K562 (cell line): ENCODE data around the gene KRT81. TPM values are rescaled to one million over a fixed set of nuclear protein-coding genes. Genes with fewer than 3 reads are reported as not detected.

Source experiments
- ATAC-seq: fragments of 200-7000 bp; cut with Tn5 transposase; 3 replicates; pipeline ENCODE4 v1.9.1; 2020; ENCODE audit warnings: moderate library complexity
- BruUV-seq: library from RNA; stranded (reverse); fragments of 400-500 nt; replicated peaks from 2 replicates; lab custom pipeline; 2021; lab: Mats Ljungman, UMichigan
- CTCF ChIA-PET: fragments of 300-600 bp; formaldehyde crosslinking; extraction: SDS; loops from one replicate; lab custom pipeline; 2021; ENCODE audit warnings: low intra/inter-chr PET ratio; lab: Yijun Ruan, JAX
- POLR2A ChIA-PET: fragments of 300-600, 350-650 bp; sonication (Branson Sonifier 250); formaldehyde crosslinking; extraction: SDS; loops from one replicate; lab custom pipeline; 2021; ENCODE audit warnings: antibody characterized with exemption, inconsistent platforms; lab: Yijun Ruan, JAX
- DNase-seq, 4 experiments: peaks; one replicate each; pipeline versions ENCODE4 v3.0.0 to v3.0.0-alpha.2; 2011 to 2018; ENCODE audit warnings: low spot score in 3 of 4, mixed read lengths in 3 of 4; ENCODE audit errors: extremely low read depth in 1 of 4
- FAIRE-seq: peaks from 2 replicates; lab custom pipeline; 2011; peaks lifted over from hg19 to GRCh38; lab: Jason Lieb, UNC
- H2AFZ ChIP-seq: 2 replicates; pipeline ENCODE4 v1.6.0; 2011; ENCODE audit warnings: low read depth, low read length, control low read depth, inconsistent platforms
- H3K27ac ChIP-seq: fragments of 200-600 bp; 3 replicates; pipeline ENCODE4 v1.8.0; 2011; ENCODE audit warnings: low read depth, mild to moderate bottlenecking, control low read depth, inconsistent platforms, low read length, moderate library complexity, mixed read lengths; ENCODE audit errors: extremely low read depth
- H3K27me3 ChIP-seq, 2 experiments: fragments of 300-600 bp in 1 of 2; 2 replicates in 1 of 2; 3 replicates in 1 of 2; pipeline versions ENCODE4 v1.6.0 to v1.8.0; 2011; ENCODE audit warnings: inconsistent platforms in 2 of 2, low read length in 2 of 2, mild to moderate bottlenecking in 1 of 2, mixed read lengths in 1 of 2, moderate library complexity in 1 of 2; ENCODE audit not compliant: control insufficient read depth in 2 of 2, insufficient read depth in 2 of 2
- H3K36me3 ChIP-seq: fragments of 300-600 bp; 3 replicates; pipeline ENCODE4 v1.8.0; 2011; ENCODE audit warnings: mild to moderate bottlenecking, low read length, inconsistent platforms; ENCODE audit not compliant: control insufficient read depth, insufficient read depth
- H3K4me1 ChIP-seq, 2 experiments: fragments of 200-600 bp in 1 of 2; replicated peaks in 1 of 2; 2 replicates in 1 of 2; 3 replicates in 1 of 2; pipeline versions ENCODE4 v1.5.1 to v1.8.0; 2011; ENCODE audit warnings: inconsistent platforms in 2 of 2, low read length in 2 of 2, mild to moderate bottlenecking in 1 of 2, mixed read lengths in 1 of 2, moderate library complexity in 1 of 2; ENCODE audit not compliant: control insufficient read depth in 2 of 2, insufficient read depth in 2 of 2
- H3K4me2 ChIP-seq: 2 replicates; pipeline ENCODE4 v1.6.1; 2011; ENCODE audit warnings: low read length, control low read depth, inconsistent platforms, mixed read lengths; ENCODE audit not compliant: insufficient read depth
- H3K4me3 ChIP-seq: fragments of 200-600 bp; sonication (generic), shearing (Covaris generic); 2 replicates; pipeline ENCODE4 v1.5.1; 2016; ENCODE audit warnings: control low read depth, inconsistent platforms
- H3K79me2 ChIP-seq: fragments of 200-600 bp; 3 replicates; pipeline ENCODE4 v1.8.0; 2011; ENCODE audit warnings: low read length, inconsistent platforms; ENCODE audit not compliant: control insufficient read depth, insufficient read depth
- H3K9ac ChIP-seq, 2 experiments: 2 replicates each; pipeline versions ENCODE4 v1.6.0 to v1.6.1; 2011; ENCODE audit warnings: low read depth in 2 of 2, low read length in 2 of 2, control low read depth in 1 of 2, inconsistent platforms in 1 of 2, mild to moderate bottlenecking in 1 of 2, mixed read lengths in 1 of 2; ENCODE audit not compliant: insufficient read depth in 1 of 2
- H3K9me1 ChIP-seq: one replicate; pipeline ENCODE4 v1.6.0; 2011; ENCODE audit warnings: inconsistent platforms, mild to moderate bottlenecking, low read length, moderate library complexity; ENCODE audit not compliant: control insufficient read depth, insufficient read depth
- H3K9me3 ChIP-seq: replicated peaks from 2 replicates; pipeline ENCODE4 v1.5.1; 2011; ENCODE audit warnings: low read depth, low read length, inconsistent platforms; ENCODE audit not compliant: control insufficient read depth, insufficient read depth
- H4K20me1 ChIP-seq: replicated peaks from 2 replicates; pipeline ENCODE4 v1.6.1; 2011; ENCODE audit warnings: low read length, inconsistent platforms, mixed read lengths; ENCODE audit not compliant: control insufficient read depth, insufficient read depth
- CBX2 ChIP-seq: fragments of 200-600 bp; sonication (generic); IDR thresholded peaks from one replicate; pipeline ENCODE4 v1.6.1; 2012; ENCODE audit warnings: mild to moderate bottlenecking, low read length, inconsistent platforms; ENCODE audit not compliant: insufficient read depth, poor library complexity, severe bottlenecking
- CC2D1A ChIP-seq: fragments of 450-650 bp; IDR thresholded peaks from 2 replicates; pipeline ENCODE4 v1.6.1; 2017; ENCODE audit warnings: mild to moderate bottlenecking
- DDX20 ChIP-seq: fragments of 450-650 bp; IDR thresholded peaks from 2 replicates; pipeline ENCODE4 v1.6.1; 2016; ENCODE audit warnings: missing genetic modification characterization, low read depth, mild to moderate bottlenecking, missing compliant biosample characterization, moderate library complexity
- DEAF1 ChIP-seq: fragments of 450-650 bp; formaldehyde crosslinking; IDR thresholded peaks from 2 replicates; pipeline ENCODE4 v1.4.0; 2020; ENCODE audit warnings: mild to moderate bottlenecking, moderate library complexity
- E2F3 ChIP-seq: fragments of 250-450 bp; sonication (Bioruptor Pico); IDR thresholded peaks from 2 replicates; pipeline ENCODE4 v1.4.0; 2020; ENCODE audit warnings: mild to moderate bottlenecking
- ETV5 ChIP-seq: sonication (generic); formaldehyde crosslinking; IDR thresholded peaks from 2 replicates; pipeline ENCODE4 v1.4.0; 2020; ENCODE audit warnings: low read depth, mild to moderate bottlenecking, missing genetic modification reagents
- HSF4 ChIP-seq: fragments of 250-450 bp; sonication (Bioruptor Pico); IDR thresholded peaks from 2 replicates; pipeline ENCODE4 v2.1.2; 2022; ENCODE audit warnings: mild to moderate bottlenecking, moderate library complexity, borderline replicate concordance
- MECOM ChIP-seq: fragments of 250-450 bp; sonication (Bioruptor Pico); IDR thresholded peaks from 2 replicates; pipeline ENCODE4 v1.8.0; 2022; ENCODE audit warnings: inconsistent platforms
- MNT ChIP-seq, 2 experiments: fragments of 450-650 bp; conservative IDR thresholded peaks; 2 replicates each; pipeline ENCODE4 v1.6.1; 2017; ENCODE audit warnings: mild to moderate bottlenecking in 2 of 2, moderate library complexity in 2 of 2
- NFYB ChIP-seq: IDR thresholded peaks from 2 replicates; pipeline ENCODE4 v1.6.1; 2011; ENCODE audit warnings: mild to moderate bottlenecking, moderate library complexity; ENCODE audit not compliant: insufficient read length; ENCODE audit errors: extremely low read depth
- SIRT6 ChIP-seq: IDR thresholded peaks from one replicate; pipeline ENCODE4 v1.6.1; 2012; ENCODE audit warnings: low read depth, mild to moderate bottlenecking, control low read depth, inconsistent platforms, low read length, moderate library complexity
- U2AF2 ChIP-seq: fragments of 200-400 bp; formaldehyde crosslinking; optimal IDR thresholded peaks from 2 replicates; pipeline ENCODE3; 2017; ENCODE audit warnings: low read depth, mild to moderate bottlenecking, low read length
- ZBTB5 ChIP-seq: fragments of 450-650 bp; IDR thresholded peaks from 2 replicates; pipeline ENCODE4 v1.6.1; 2017; ENCODE audit warnings: antibody characterized with exemption
- ZBTB8A ChIP-seq: fragments of 450-650 bp; IDR thresholded peaks from 2 replicates; pipeline ENCODE4 v1.6.1; 2018; ENCODE audit warnings: mild to moderate bottlenecking, moderate library complexity; ENCODE audit not compliant: partially characterized antibody
- ZNF174 ChIP-seq: fragments of 250-450 bp; sonication (Bioruptor Pico); IDR thresholded peaks from 2 replicates; pipeline ENCODE4 v1.4.0; 2020; ENCODE audit warnings: mild to moderate bottlenecking
- ZNF197 ChIP-seq: fragments of 200-800 bp; sonication (Bioruptor generic); IDR thresholded peaks from 2 replicates; pipeline ENCODE4 v1.6.1; 2016; ENCODE audit warnings: low read depth, missing genetic modification characterization, missing compliant biosample characterization
- ZNF232 ChIP-seq: sonication (generic); formaldehyde crosslinking; IDR thresholded peaks from 2 replicates; pipeline ENCODE4 v1.8.0; 2022; ENCODE audit warnings: mild to moderate bottlenecking, missing genetic modification reagents
- ZNF444 ChIP-seq: fragments of 250-450 bp; sonication (Bioruptor Pico); IDR thresholded peaks from 2 replicates; pipeline ENCODE4 v1.4.0; 2020; ENCODE audit warnings: mild to moderate bottlenecking, moderate library complexity
- WGBS: fragments of 100-300 bp; shearing (Covaris generic); methylation state at CpG from one replicate; pipeline ENCODE4 v1.1.6; 2016; ENCODE audit warnings: low coverage, mixed read lengths; ENCODE audit not compliant: insufficient coverage; ENCODE audit errors: missing lambda C conversion rate; 5-methylcytosine and 5-hydroxymethylcytosine counted together
- in situ Hi-C: fragments of 300-500 bp; cut with MboI; formaldehyde crosslinking; loops from 4 replicates; pipeline ENCODE4 v1.15.0; 2018; ENCODE audit warnings: inconsistent platforms, mixed read lengths
- intact Hi-C: fragments of 100-400 bp; cut with micrococcal nuclease; formaldehyde crosslinking; loops from 2 replicates; pipeline ENCODE4 v1.14.2; 2022
- polyA plus RNA-seq, 8 experiments: library from polyadenylated mRNA; depleted of rRNA in 4 of 8; stranded (reverse) in 5 of 8; unstranded in 3 of 8; fragments of >200 nt; fragmentation: Nextera tagmentation in 2 of 8; fragmentation: Illumina TruSeq in 1 of 8; extraction: Ambion mirVana in 2 of 8; extraction: Trizol in 1 of 8; gene quantifications; 2 replicates each; pipeline versions ENCODE4 v1.2.1 to v1.2.3, GENCODE V29; 2011 to 2014; ENCODE audit warnings: inconsistent platforms in 1 of 8, missing spikeins in 1 of 8
- total RNA-seq, 7 experiments: library from RNA; depleted of rRNA in 6 of 7; stranded (reverse); fragments of >200 nt in 6 of 7; fragmentation: Illumina TruSeq in 2 of 7; extraction: Trizol in 2 of 7; gene quantifications; 2 replicates each; pipeline versions ENCODE4 v1.2.1 to v1.2.3, GENCODE V29; 2011 to 2021; ENCODE audit warnings: low replicate concordance in 1 of 7

The KRT81 gene
- total and polyA plus RNA-seq, 9 of the 15 experiments (the other 6 are each of a cell fraction or from before 2014, with no cell fraction given), result 0.27 TPM; not detected in 8

DNA sequence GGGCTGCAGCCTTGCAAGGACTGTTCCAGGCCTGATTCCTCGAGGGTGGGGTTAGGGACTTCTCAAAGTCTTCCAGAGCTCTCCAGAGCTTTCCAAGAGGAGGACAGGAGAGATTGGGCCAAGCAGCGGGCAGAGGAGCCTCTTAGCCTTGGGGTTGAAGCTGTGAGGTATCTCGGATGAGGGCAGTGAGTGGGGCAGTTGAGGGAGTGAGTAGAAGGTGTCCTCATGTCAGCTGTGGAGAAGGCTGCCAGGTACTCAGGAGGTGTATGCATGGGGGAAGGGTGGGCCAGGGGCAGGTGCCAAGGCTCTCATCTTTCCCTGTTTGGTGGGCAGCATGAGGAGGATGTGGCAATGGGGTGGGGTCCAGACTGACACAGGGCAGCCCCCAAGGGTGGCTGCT is 22.1 kb upstream of the KRT81 start:
- FAIRE-seq, result no peak
- POLR2A ChIA-PET, result no interaction called here

More for the DNA sequence above, 22.1 kb upstream of the KRT81 start:
- Histone ChIP-seq H3K4me1 (peaks cover 0 to 2% of the 10 kb centered on the region in 2 experiments; a peak in 1 of 5 replicates), H2AFZ (no peak overlapping the region), H3K79me2 (no peaks in the 10 kb centered on the region), H3K9ac (no peak overlapping the region), H3K4me2 (no peak overlapping the region), H3K9me3 (no peaks in the 10 kb centered on the region), H4K20me1 (no peaks in the 10 kb centered on the region; the same call in 1 of the 2 replicates), H3K27me3 (peaks cover 6 to 54% of the 10 kb centered on the region in 2 experiments; a peak in 4 of 5 replicates), H3K36me3 (no peaks in the 10 kb centered on the region), H3K9me1 (no peaks in the 10 kb centered on the region), H3K4me3 (no peak overlapping the region), H3K27ac (no peak overlapping the region)
- BruUV-seq, result no TSS peak
- TF ChIP-seq ZNF197 (CRISPR knock-in tag), result no peak
- no peak for TF ChIP-seq MNT (conservative IDR thresholded peaks at IDR 0.05)
- TF ChIP-seq MECOM (CRISPR knock-in tag), result no peak
- no peak for TF ChIP-seq ZBTB5
- TF ChIP-seq NFYB, result no peak
- TF ChIP-seq ZNF232 (CRISPR knock-in tag), result no peak
- TF ChIP-seq HSF4 (CRISPR knock-in tag), result no peak
- TF ChIP-seq ETV5 (CRISPR knock-in tag), result no peak
- no peak for TF ChIP-seq ZNF174 (CRISPR knock-in tag)
- no peak for TF ChIP-seq E2F3
- TF ChIP-seq CBX2, result no peak
- no peak for TF ChIP-seq DEAF1 (CRISPR knock-in tag)
- TF ChIP-seq CC2D1A, result no peak
- no peak for TF ChIP-seq SIRT6
- no peak for TF ChIP-seq DDX20 (tag)
- TF ChIP-seq ZBTB8A, result no peak
- no peak for TF ChIP-seq ZNF444 (CRISPR knock-in tag)
- TF ChIP-seq U2AF2, result no peak
- no peak for ATAC-seq
- intact Hi-C loops (no loop called here), in situ Hi-C loops (no loop called here)
- CTCF ChIA-PET, result no interaction called here
- DNase-seq, result no peak
- 0% methylated on average over 3 of the region's 3 CpGs for WGBS
